Adipocyte (in vitro differentiated cells): Measurements from ENCODE around the gene HSPA9.
"Not testable (repeated sequence)": the region's sequence is repeated elsewhere in the genome, so short reads cannot be mapped to it uniquely, and the experiment has no call there.

Experiments
- DNase-seq: peaks from one replicate; pipeline ENCODE4 v3.0.0-alpha.2; 2015; ENCODE audit warnings: low read depth
- H3K27me3 ChIP-seq: replicated peaks from 2 replicates; pipeline ENCODE4 v1.7.0; 2013; ENCODE audit warnings: mild to moderate bottlenecking, low read length, moderate library complexity; ENCODE audit not compliant: control insufficient read depth, insufficient read depth
- H3K36me3 ChIP-seq: 2 replicates; pipeline ENCODE4 v1.7.0; 2013; ENCODE audit warnings: low read length, mild to moderate bottlenecking, moderate library complexity; ENCODE audit not compliant: control insufficient read depth, insufficient read depth, severe bottlenecking
- H3K4me1 ChIP-seq: 2 replicates; pipeline ENCODE4 v1.7.0; 2013; ENCODE audit warnings: mild to moderate bottlenecking, low read length, moderate library complexity; ENCODE audit not compliant: control insufficient read depth, insufficient read depth
- H3K4me3 ChIP-seq: 2 replicates; pipeline ENCODE4 v1.7.0; 2013; ENCODE audit warnings: mild to moderate bottlenecking, low read length, moderate library complexity
- H3K9ac ChIP-seq: 2 replicates; pipeline ENCODE4 v1.7.0; 2013; ENCODE audit warnings: mild to moderate bottlenecking, low read length, moderate library complexity
- H3K9me3 ChIP-seq: 2 replicates; pipeline ENCODE4 v1.7.0; 2013; ENCODE audit warnings: mild to moderate bottlenecking, low read length, moderate library complexity; ENCODE audit not compliant: control insufficient read depth

HSPA9 gene

GRCh38 chr5:138520971-138521370 is 54.2 kb downstream of the HSPA9 start:
- DNase-seq = no peak
- H3K36me3 ChIP-seq = peaks cover 28% of the 10 kb centered on the region
- no peaks in the 10 kb centered on the region for H3K27me3 ChIP-seq

GRCh38 chr5:138517437-138517836 is 57.8 kb downstream of the HSPA9 start:
- Histone ChIP-seq H3K4me3 (no peak overlapping the region), H3K27me3 (no peaks in the 10 kb centered on the region), H3K36me3 (peaks cover 63% of the 10 kb centered on the region), H3K9ac (no peak overlapping the region), H3K4me1 (peaks cover 6% of the 10 kb centered on the region), H3K9me3 (no peaks in the 10 kb centered on the region)
- DNase-seq = no peak

More at GRCh38 chr5:138520971-138521370, 54.2 kb downstream of the HSPA9 start:
- H3K4me3 ChIP-seq = no peak overlapping the region
- peaks cover 11% of the 10 kb centered on the region for H3K4me1 ChIP-seq
- no peaks in the 10 kb centered on the region for H3K9me3 ChIP-seq
- H3K9ac ChIP-seq = no peak overlapping the region

GRCh38 chr5:138515556-138516245 is 59.5 kb downstream of the HSPA9 start:
- Histone ChIP-seq H3K36me3 (peaks cover 78% of the 10 kb centered on the region), H3K4me1 (peaks cover 6% of the 10 kb centered on the region), H3K9ac (no peak overlapping the region), H3K9me3 (no peaks in the 10 kb centered on the region), H3K4me3 (no peak overlapping the region), H3K27me3 (no peaks in the 10 kb centered on the region)
- DNase-seq = no peak

DNA sequence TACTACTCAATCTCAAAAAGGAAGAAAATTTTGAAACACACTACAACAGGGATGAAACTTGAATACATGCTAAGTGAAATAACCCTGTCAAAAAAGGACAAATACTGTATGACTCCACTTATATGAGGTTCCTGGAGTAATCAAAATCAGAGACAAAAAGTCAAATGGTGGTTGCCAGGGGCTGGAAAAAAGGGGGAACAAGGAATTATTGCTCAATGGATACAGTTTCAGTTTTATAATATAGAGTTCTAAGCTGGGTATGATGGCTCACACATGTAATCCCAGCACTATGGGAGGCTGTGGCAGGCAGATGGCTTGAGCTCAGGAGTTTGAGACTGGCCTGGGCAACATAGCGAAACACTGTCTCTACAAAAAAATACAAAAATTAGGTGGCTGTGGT is 61.2 kb downstream of the HSPA9 start:
- peaks cover 2% of the 10 kb centered on the region for H3K4me1 ChIP-seq
- DNase-seq = no peak
- H3K4me3 ChIP-seq = no peak overlapping the region
- no peaks in the 10 kb centered on the region for H3K27me3 ChIP-seq
- peaks cover 93% of the 10 kb centered on the region for H3K36me3 ChIP-seq
- H3K9ac ChIP-seq = no peak overlapping the region
- H3K9me3 ChIP-seq = no peaks in the 10 kb centered on the region

- DNase-seq = no peak
- no peak overlapping the region for H3K4me3 ChIP-seq
- H3K9ac ChIP-seq = no peak overlapping the region
- H3K4me1 ChIP-seq = peaks cover 30% of the 10 kb centered on the region
- peaks cover 73% of the 10 kb centered on the region for H3K36me3 ChIP-seq
- no peaks in the 10 kb centered on the region for H3K9me3 ChIP-seq
- H3K27me3 ChIP-seq = no peaks in the 10 kb centered on the region
Measured at GRCh38 chr5:138508958-138509357, 66.2 kb downstream of the HSPA9 start.

DNA sequence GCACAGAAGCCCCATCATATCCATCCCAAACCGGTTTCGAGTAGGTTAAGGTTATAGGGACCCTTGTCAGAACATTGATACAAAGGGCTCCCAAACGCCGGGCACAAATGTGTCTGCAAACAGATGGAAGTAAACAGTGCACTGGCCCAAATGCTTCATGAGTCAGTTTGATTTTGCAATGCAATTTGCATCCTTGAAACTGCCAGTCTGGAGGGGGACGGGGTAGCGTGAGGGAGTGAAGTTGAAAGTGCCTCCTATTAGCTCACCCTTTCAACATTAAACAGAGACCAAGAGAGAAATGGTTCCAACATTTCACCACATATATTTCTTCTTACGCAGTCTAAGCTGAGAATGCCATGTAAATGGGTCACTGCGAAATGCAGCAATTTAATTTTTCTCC is 67.7 kb downstream of the HSPA9 start:
- H3K9ac ChIP-seq, H3K4me3 ChIP-seq, H3K9me3 ChIP-seq, H3K27me3 ChIP-seq: not testable (repeated sequence)
- peak; percentile 85 for DNase-seq
- peaks cover 30% of the 10 kb centered on the region for H3K4me1 ChIP-seq
- peaks cover 58% of the 10 kb centered on the region for H3K36me3 ChIP-seq

DNA sequence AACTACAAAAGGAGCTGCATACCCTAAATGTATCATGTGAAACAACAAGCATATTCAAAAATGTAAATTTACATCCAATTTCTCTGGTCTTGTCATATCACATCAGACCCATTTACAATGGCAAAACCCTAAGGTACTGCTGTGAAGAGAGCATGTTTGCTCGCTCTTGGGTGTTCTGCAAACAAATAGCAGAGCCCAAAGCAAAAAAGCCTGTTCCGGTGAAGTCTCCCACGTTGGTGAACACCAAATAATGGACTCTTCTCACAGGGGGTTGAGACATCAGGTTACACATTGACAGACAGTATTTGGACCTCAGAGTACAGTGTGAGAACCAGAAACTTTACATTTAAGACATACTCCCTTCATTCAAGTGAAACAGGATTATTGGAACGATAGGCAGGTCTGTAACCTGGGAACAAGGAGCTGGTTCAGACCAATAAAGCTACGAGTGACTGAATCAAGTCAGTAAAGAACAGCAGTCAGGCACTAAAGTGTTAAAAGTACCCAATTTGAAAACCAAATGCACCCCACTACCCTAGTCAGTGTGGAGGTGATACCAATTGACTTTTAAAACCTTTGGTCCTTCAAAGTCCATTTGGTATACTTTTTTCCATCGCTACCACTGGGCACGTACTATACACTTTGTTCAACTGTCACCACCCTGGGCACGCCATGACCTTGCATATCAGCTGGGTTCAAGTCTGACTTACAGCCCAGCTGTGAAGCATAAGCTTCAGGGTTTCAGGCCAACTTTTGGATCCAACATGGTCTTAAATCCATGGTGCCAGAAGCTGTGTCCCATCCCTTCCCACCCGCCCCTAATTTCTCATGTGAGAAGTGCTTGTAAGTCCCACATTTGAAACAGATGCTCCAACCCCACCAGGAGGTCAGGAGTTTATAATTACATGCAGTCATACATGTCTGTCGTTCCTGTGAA is 68.6 kb downstream of the HSPA9 start:
- DNase-seq = no peak
- H3K36me3 ChIP-seq = peaks cover 51% of the 10 kb centered on the region
- no peaks in the 10 kb centered on the region for H3K27me3 ChIP-seq
- peaks cover 30% of the 10 kb centered on the region for H3K4me1 ChIP-seq
- no peaks in the 10 kb centered on the region for H3K9me3 ChIP-seq
- no peak overlapping the region for H3K9ac ChIP-seq
- no peak overlapping the region for H3K4me3 ChIP-seq

- H3K9ac ChIP-seq = no peak overlapping the region
- H3K4me3 ChIP-seq = no peak overlapping the region
- H3K4me1 ChIP-seq = peaks cover 30% of the 10 kb centered on the region
- no peaks in the 10 kb centered on the region for H3K27me3 ChIP-seq
- peak; percentile 40 for DNase-seq
- peaks cover 33% of the 10 kb centered on the region for H3K36me3 ChIP-seq
- H3K9me3 ChIP-seq = no peaks in the 10 kb centered on the region
Measured at GRCh38 chr5:138504799-138505198, 70.4 kb downstream of the HSPA9 start.
